Neural progenitor cell (in vitro differentiated cells): ENCODE data around the gene PDE9A. TPM values are rescaled to one million over a fixed set of nuclear protein-coding genes. Genes with fewer than 3 reads are reported as not detected.
"Not testable (repeated sequence)": the region's sequence is repeated elsewhere in the genome, so short reads cannot be mapped to it uniquely, and the experiment has no call there.

ENCODE experiments used
- DNase-seq: peaks from one replicate; pipeline ENCODE4 v3.0.0-alpha.2; 2016; ENCODE audit warnings: low spot score
- H2AFZ ChIP-seq: fragments of 200-600 bp; sonication (generic); replicated peaks from 2 replicates; pipeline ENCODE4 v1.6.1; 2016; ENCODE audit warnings: antibody characterized with exemption
- H3F3A ChIP-seq: fragments of 200-600 bp; sonication (generic); 2 replicates; pipeline ENCODE4 v1.6.1; 2016; ENCODE audit warnings: antibody characterized with exemption, low read depth
- H3K27ac ChIP-seq: fragments of 200-600 bp; sonication (generic); 2 replicates; pipeline ENCODE4 v1.5.1; 2016; ENCODE audit warnings: mild to moderate bottlenecking
- H3K27me3 ChIP-seq: fragments of 200-600 bp; sonication (generic); 2 replicates; pipeline ENCODE4 v1.6.1; 2016; ENCODE audit warnings: mild to moderate bottlenecking, moderate library complexity
- H3K36me3 ChIP-seq: fragments of 200-600 bp; sonication (generic); 2 replicates; pipeline ENCODE4 v1.5.1; 2016
- H3K4me1 ChIP-seq: fragments of 200-600 bp; sonication (generic); 2 replicates; pipeline ENCODE4 v1.6.1; 2016; ENCODE audit warnings: mixed run types
- H3K4me2 ChIP-seq: fragments of 200-600 bp; sonication (generic); 2 replicates; pipeline ENCODE4 v1.6.1; 2016
- H3K4me3 ChIP-seq: fragments of 200-600 bp; sonication (generic); 2 replicates; pipeline ENCODE4 v1.5.1; 2016
- H3K79me2 ChIP-seq: fragments of 200-600 bp; sonication (generic); 2 replicates; pipeline ENCODE4 v1.6.1; 2016; ENCODE audit warnings: low read depth
- H3K9ac ChIP-seq: fragments of 200-600 bp; sonication (generic); 2 replicates; pipeline ENCODE4 v1.6.1; 2016
- H3K9me3 ChIP-seq: fragments of 200-600 bp; sonication (generic); 2 replicates; pipeline ENCODE4 v1.5.1; 2016; ENCODE audit warnings: low read depth
- H4K20me1 ChIP-seq: fragments of 200-600 bp; sonication (generic); 2 replicates; pipeline ENCODE4 v1.6.1; 2016; ENCODE audit warnings: low read depth
- H3K27ac Mint-ChIP-seq: 3 replicates; pipeline ENCODE4 v1.8.0; 2021; ENCODE audit warnings: mixed read lengths
- H3K27me3 Mint-ChIP-seq: 2 replicates; pipeline ENCODE4 v1.8.0; 2022; ENCODE audit warnings: low read depth, mild to moderate bottlenecking, inconsistent platforms, moderate library complexity, mixed read lengths; ENCODE audit not compliant: insufficient read depth
- H3K36me3 Mint-ChIP-seq: 3 replicates; pipeline ENCODE4 v1.8.0; 2021; ENCODE audit warnings: mixed read lengths
- H3K4me1 Mint-ChIP-seq: 3 replicates; pipeline ENCODE4 v1.8.0; 2021; ENCODE audit warnings: mixed read lengths
- H3K4me3 Mint-ChIP-seq: 3 replicates; pipeline ENCODE4 v1.8.0; 2021; ENCODE audit warnings: mild to moderate bottlenecking, moderate library complexity, mixed read lengths
- H3K9me3 Mint-ChIP-seq: 3 replicates; pipeline ENCODE4 v1.8.0; 2020; ENCODE audit warnings: mixed read lengths
- EZH2 ChIP-seq: fragments of 200-600 bp; sonication (generic); IDR thresholded peaks from 2 replicates; pipeline ENCODE4 v1.6.1; 2017; ENCODE audit warnings: antibody characterized with exemption, mild to moderate bottlenecking, moderate library complexity
- EZH2phosphoT487 ChIP-seq: fragments of 200-600 bp; sonication (generic); IDR thresholded peaks from 2 replicates; pipeline ENCODE4 v1.6.1; 2017; ENCODE audit warnings: antibody characterized with exemption
- total RNA-seq: library from RNA; depleted of rRNA; stranded (reverse); fragments of >200 nt; gene quantifications from 2 replicates; pipeline ENCODE4 v1.2.3, GENCODE V29; 2015; ENCODE audit warnings: low replicate concordance
- TF ChIP-seq, protein P1 (sequence below): fragments of 200-600 bp; sonication (generic); IDR thresholded peaks from 2 replicates; pipeline ENCODE4 v1.5.1; 2017; ENCODE audit warnings: antibody characterized with exemption, mild to moderate bottlenecking

Gene PDE9A
- total RNA-seq, 1 donor from 2014 or later, result 41.0 TPM

DNA sequence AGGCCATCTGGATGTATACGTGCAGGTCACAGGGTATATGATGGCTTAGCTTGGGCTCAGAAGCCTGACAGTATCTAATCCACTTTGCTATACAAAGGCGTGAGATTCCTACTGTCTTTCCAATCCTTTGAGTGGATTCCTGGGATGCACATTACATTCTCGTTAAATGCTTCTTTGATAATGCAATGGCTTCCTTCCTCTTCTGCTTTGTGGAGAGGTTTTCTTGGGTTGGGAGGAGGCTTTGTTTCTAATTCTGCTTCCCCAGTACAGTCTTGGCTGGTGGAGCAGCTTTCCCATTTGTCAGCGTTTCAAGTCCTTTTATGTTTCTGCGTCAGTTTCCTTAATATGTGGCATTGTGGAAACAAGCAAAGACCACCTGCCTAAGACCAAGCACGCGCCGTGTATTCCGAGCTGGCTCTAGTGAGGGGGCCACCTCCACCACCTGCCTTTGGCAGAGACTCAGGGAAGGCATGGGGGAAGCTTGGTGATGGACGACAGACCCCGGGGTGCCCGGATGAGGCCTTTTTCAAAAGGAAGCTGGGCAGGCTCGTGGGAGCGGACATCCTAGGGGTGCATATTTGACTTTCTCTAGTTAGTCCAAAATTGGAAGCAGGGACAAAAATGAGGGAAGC is 153.2 kb downstream of the PDE9A start:
- Histone ChIP-seq H2AFZ (peak overlapping the region; percentile 57), H3K36me3 (no peaks in the 10 kb centered on the region), H3K9me3 (no peaks in the 10 kb centered on the region), H3K4me3 (no peak overlapping the region), H3K27me3 (no peaks in the 10 kb centered on the region), H3K4me2 (peak overlapping the region; percentile 59), H3K4me1 (peaks cover 52% of the 10 kb centered on the region), H3K27ac (peak overlapping the region; percentile 90), H3K79me2 (no peaks in the 10 kb centered on the region), H3F3A (peaks cover 39% of the 10 kb centered on the region), H3K9ac (no peak overlapping the region), H4K20me1 (no peaks in the 10 kb centered on the region)
- Mint-ChIP-seq H3K4me3 (no peak overlapping the region), H3K27me3 (peaks cover 2% of the 10 kb centered on the region), H3K36me3 (no peaks in the 10 kb centered on the region), H3K27ac (peak overlapping the region; percentile 57), H3K4me1 (peaks cover 21% of the 10 kb centered on the region), H3K9me3 (peaks cover 5% of the 10 kb centered on the region)
- TF ChIP-seq, protein P1, sequence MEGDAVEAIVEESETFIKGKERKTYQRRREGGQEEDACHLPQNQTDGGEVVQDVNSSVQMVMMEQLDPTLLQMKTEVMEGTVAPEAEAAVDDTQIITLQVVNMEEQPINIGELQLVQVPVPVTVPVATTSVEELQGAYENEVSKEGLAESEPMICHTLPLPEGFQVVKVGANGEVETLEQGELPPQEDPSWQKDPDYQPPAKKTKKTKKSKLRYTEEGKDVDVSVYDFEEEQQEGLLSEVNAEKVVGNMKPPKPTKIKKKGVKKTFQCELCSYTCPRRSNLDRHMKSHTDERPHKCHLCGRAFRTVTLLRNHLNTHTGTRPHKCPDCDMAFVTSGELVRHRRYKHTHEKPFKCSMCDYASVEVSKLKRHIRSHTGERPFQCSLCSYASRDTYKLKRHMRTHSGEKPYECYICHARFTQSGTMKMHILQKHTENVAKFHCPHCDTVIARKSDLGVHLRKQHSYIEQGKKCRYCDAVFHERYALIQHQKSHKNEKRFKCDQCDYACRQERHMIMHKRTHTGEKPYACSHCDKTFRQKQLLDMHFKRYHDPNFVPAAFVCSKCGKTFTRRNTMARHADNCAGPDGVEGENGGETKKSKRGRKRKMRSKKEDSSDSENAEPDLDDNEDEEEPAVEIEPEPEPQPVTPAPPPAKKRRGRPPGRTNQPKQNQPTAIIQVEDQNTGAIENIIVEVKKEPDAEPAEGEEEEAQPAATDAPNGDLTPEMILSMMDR, result no peak
- TF ChIP-seq EZH2phosphoT487, result no peak
- no peak for TF ChIP-seq EZH2
- DNase-seq, result peak; percentile 76

DNA sequence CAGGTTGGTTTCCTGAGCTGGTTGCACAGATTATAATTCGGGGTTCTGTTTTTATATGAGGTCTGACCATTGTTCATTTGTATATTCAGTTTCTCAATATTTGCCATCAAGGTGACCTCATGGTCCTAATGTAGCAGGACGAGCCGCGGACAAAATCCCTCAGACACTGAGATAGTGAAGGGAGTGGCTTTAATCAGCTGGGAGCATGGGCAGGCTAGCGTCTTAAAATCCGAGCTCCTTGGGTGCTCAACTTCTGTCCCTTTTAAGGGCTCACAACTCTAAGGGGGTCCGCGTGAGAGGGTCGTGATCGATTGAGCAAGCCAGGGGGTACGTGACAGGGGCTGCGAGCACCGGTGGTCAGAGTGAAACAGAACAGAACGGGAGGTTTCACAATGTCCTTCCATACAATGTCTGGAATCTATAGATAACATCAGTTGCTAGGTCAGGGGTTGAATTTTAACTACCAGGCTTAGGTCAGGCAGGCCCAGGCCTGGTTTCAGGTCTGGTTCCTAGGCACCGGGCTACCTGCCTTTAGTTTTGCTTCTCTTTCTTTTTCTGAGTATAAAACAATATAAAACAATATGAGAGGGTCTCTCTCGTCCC is 154.0 kb downstream of the PDE9A start:
- H3K79me2 ChIP-seq, H4K20me1 ChIP-seq, H3K9ac ChIP-seq, DNase-seq, H3K27me3 ChIP-seq, H3K27me3 Mint-ChIP-seq, H3K27ac Mint-ChIP-seq, H3K36me3 Mint-ChIP-seq, H3K4me3 ChIP-seq, H2AFZ ChIP-seq, H3K36me3 ChIP-seq, H3K9me3 Mint-ChIP-seq, H3K4me3 Mint-ChIP-seq, H3K27ac ChIP-seq, H3K9me3 ChIP-seq: not testable (repeated sequence)
- H3K4me1 Mint-ChIP-seq, result peaks cover 21% of the 10 kb centered on the region
- H3F3A ChIP-seq, result peaks cover 39% of the 10 kb centered on the region
- peak overlapping the region; percentile 59 for H3K4me2 ChIP-seq
- peaks cover 52% of the 10 kb centered on the region for H3K4me1 ChIP-seq

DNA sequence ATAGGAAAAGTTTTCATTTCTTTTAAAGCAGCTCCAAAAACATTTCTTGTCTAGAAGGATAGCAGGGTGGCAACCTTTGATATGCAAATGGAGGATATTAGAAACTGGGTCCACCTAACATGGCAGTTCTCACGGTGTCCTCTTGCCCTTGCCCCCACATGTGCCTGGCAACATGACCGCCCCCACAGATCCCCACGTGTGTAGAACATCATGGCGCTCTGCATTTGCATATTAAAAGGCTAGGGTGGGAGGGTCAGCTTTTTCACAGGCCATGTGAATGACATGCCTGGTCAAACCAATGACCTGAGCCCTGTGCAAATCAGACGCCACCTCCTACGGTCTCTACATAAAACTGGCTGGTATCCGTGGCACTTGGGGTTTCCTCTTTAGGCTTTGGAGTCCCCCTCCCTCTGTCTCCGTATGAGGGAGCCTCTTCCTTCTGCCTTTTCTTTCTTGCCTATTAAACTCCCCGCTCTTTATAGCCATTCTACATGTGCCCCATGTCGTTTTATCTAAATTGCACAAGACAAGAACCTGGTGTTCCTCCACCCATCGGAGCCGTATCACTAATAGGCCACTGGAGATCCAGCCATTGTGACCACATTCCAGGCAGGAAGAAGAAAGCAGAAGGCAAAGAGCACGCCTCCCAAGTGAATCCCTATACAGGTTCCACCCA is 154.7 kb downstream of the PDE9A start:
- Histone ChIP-seq H3F3A (peaks cover 39% of the 10 kb centered on the region), H2AFZ (no peak overlapping the region), H3K9me3 (no peaks in the 10 kb centered on the region), H3K4me3 (no peak overlapping the region), H3K79me2 (no peaks in the 10 kb centered on the region), H3K9ac (no peak overlapping the region), H3K36me3 (no peaks in the 10 kb centered on the region), H3K27me3 (no peaks in the 10 kb centered on the region), H3K4me2 (no peak overlapping the region), H3K27ac (no peak overlapping the region), H4K20me1 (no peaks in the 10 kb centered on the region), H3K4me1 (peaks cover 47% of the 10 kb centered on the region)
- Mint-ChIP-seq H3K4me3 (no peak overlapping the region), H3K36me3 (no peaks in the 10 kb centered on the region), H3K4me1 (peaks cover 21% of the 10 kb centered on the region), H3K9me3 (peaks cover 6% of the 10 kb centered on the region), H3K27me3 (peaks cover 2% of the 10 kb centered on the region), H3K27ac (no peak overlapping the region)
- TF ChIP-seq, protein P1, result no peak
- TF ChIP-seq EZH2phosphoT487 (no peak), EZH2 (no peak)
- DNase-seq, result no peak

DNA sequence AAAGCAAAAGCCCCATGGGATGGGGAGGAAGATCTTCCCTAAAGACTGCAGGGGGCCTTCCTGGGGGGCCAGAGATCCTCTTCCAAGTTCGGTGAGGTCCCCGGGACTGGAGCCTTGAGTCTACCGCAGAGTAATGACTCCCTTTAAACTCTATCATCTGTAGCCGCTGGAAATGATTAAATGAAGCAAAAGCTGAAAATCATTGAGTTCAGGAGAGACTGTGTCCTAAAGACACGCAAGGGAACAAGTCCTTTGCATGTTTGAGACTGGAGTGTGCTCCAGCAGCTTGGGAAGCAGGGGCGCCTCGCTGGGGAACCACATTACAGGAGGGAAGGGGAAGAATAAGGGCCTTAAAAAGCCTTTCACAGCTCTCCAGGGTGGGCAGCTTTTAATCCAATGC is 155.8 kb downstream of the PDE9A start:
- H3K9me3 ChIP-seq, result peaks cover under 1% of the 10 kb centered on the region
- no peak overlapping the region for H3K4me3 ChIP-seq
- H3K36me3 Mint-ChIP-seq, result no peaks in the 10 kb centered on the region
- H3K4me3 Mint-ChIP-seq, result no peak overlapping the region
- H3K27ac Mint-ChIP-seq, result no peak overlapping the region
- H3K27me3 Mint-ChIP-seq, result peaks cover 2% of the 10 kb centered on the region
- DNase-seq, result no peak
- peaks cover 4% of the 10 kb centered on the region for H3K36me3 ChIP-seq
- H2AFZ ChIP-seq, result no peak overlapping the region
- peak overlapping the region; percentile 11 for H3K4me2 ChIP-seq
- peaks cover 21% of the 10 kb centered on the region for H3K4me1 Mint-ChIP-seq
- H3K27ac ChIP-seq, result no peak overlapping the region
- H4K20me1 ChIP-seq, result no peaks in the 10 kb centered on the region
- H3K9ac ChIP-seq, result no peak overlapping the region
- peaks cover 47% of the 10 kb centered on the region for H3K4me1 ChIP-seq
- H3K9me3 Mint-ChIP-seq, result peaks cover 14% of the 10 kb centered on the region
- no peaks in the 10 kb centered on the region for H3K27me3 ChIP-seq
- no peaks in the 10 kb centered on the region for H3K79me2 ChIP-seq
- peaks cover 37% of the 10 kb centered on the region for H3F3A ChIP-seq
- TF ChIP-seq EZH2phosphoT487 (no peak), EZH2 (no peak)
- TF ChIP-seq, protein P1, result no peak
